Measurements from ENCODE around the gene ROPN1L. TPM values are rescaled to one million over a fixed set of nuclear protein-coding genes. Genes with fewer than 3 reads are reported as not detected.

The ROPN1L gene
- total RNA-seq, 4 donors from 2014 or later = 0.71 to 4.0 (median 1.0) TPM; not detected in 1

- 34 to 44% methylated on average over 1 of the region's 1 CpG for WGBS, 2 donors
- TF ChIP-seq POLR2A (IDR thresholded peaks at IDR 0.05) = no peak
- TF ChIP-seq CTCF (IDR thresholded peaks at IDR 0.05) = no peak
- H3K4me3 ChIP-seq (ENCODE audit: low read depth, poor library complexity, severe bottlenecking) = no peak overlapping the region
- DNase-seq (ENCODE audit: low spot score in 2 of 2) = no peak
- intact Hi-C loops (cut with DNase I; ENCODE audit: low total_unique reads) = no loop called here
Observed at GRCh38 chr5:10431415-10431814, 10.3 kb upstream of the ROPN1L start.

GRCh38 chr5:10432059-10433008, 9.3 kb upstream of the ROPN1L start:
- intact Hi-C loops (cut with DNase I; ENCODE audit: low total_unique reads) = no loop called here
- TF ChIP-seq POLR2A (IDR thresholded peaks at IDR 0.05) (no peak), CTCF (IDR thresholded peaks at IDR 0.05) (no peak)
- 91% methylated on average over 8 of the region's 8 CpGs for WGBS, 2 donors
- no peak overlapping the region for H3K4me3 ChIP-seq (ENCODE audit: low read depth, poor library complexity, severe bottlenecking)
- DNase-seq (ENCODE audit: low spot score in 2 of 2) = no peak

- no peak for TF ChIP-seq CTCF (IDR thresholded peaks at IDR 0.05)
- no peak for TF ChIP-seq POLR2A (IDR thresholded peaks at IDR 0.05)
- intact Hi-C loops (cut with DNase I; ENCODE audit: low total_unique reads) = no loop called here
- no peak overlapping the region for H3K4me3 ChIP-seq (ENCODE audit: low read depth, poor library complexity, severe bottlenecking)
- no peak for DNase-seq (ENCODE audit: low spot score in 2 of 2)
- 79 to 82% methylated on average over 5 of the region's 5 CpGs for WGBS, 2 donors
Observed at GRCh38 chr5:10434392-10434791, 7.3 kb upstream of the ROPN1L start.

- WGBS, 2 donors = 94% methylated on average over 4 of the region's 4 CpGs
- DNase-seq (ENCODE audit: low spot score in 2 of 2) = no peak
- H3K4me3 ChIP-seq (ENCODE audit: low read depth, poor library complexity, severe bottlenecking) = no peak overlapping the region
- TF ChIP-seq CTCF (IDR thresholded peaks at IDR 0.05) (no peak), POLR2A (IDR thresholded peaks at IDR 0.05) (no peak)
- intact Hi-C loops (cut with DNase I; ENCODE audit: low total_unique reads) = no loop called here
Observed at GRCh38 chr5:10438301-10438700, 3.4 kb upstream of the ROPN1L start.

- H3K4me3 ChIP-seq (ENCODE audit: low read depth, poor library complexity, severe bottlenecking) = no peak overlapping the region
- 82 to 84% methylated on average over 4 of the region's 4 CpGs for WGBS, 2 donors
- TF ChIP-seq POLR2A (IDR thresholded peaks at IDR 0.05) = no peak
- TF ChIP-seq CTCF (IDR thresholded peaks at IDR 0.05) = no peak
- intact Hi-C loops (cut with DNase I; ENCODE audit: low total_unique reads) = loop anchor here (10.0 kb wide), 1 partner anchor 325 kb away; the partner anchor contains the start of gene DAP
- no peak for DNase-seq (ENCODE audit: low spot score in 2 of 2)
Observed at GRCh38 chr5:10439692-10440091, 2.0 kb upstream of the ROPN1L start.

All from lower leg skin (tissue), 4 donors.